Ascending aorta (tissue), 2 donors: ENCODE results near the gene PCID2. TPM values are rescaled to one million over a fixed set of nuclear protein-coding genes. Genes with fewer than 3 reads are reported as not detected.
A peak's percentile ranks its signal among the peaks of the same experiment; 100 is the strongest.
"Not testable (repeated sequence)": the region's sequence is repeated elsewhere in the genome, so short reads cannot be mapped to it uniquely, and the experiment has no call there.

ENCODE experiments used
- DNase-seq, 2 donors: peaks; one replicate each; pipeline ENCODE4 v3.0.0-alpha.2; 2019; ENCODE audit warnings: low spot score in 2 of 2
- H3K27ac ChIP-seq, 2 donors: fragments of 200-600 bp; sonication (generic); one replicate each; pipeline ENCODE4 v1.5.1; 2016 to 2017; ENCODE audit warnings: mild to moderate bottlenecking in 1 of 2
- H3K27me3 ChIP-seq: fragments of 200-600 bp; sonication (generic); one replicate; pipeline ENCODE4 v1.5.1; 2017
- H3K36me3 ChIP-seq, 2 donors: fragments of 200-600 bp; sonication (generic); one replicate each; pipeline ENCODE4 v1.5.1; 2016
- H3K4me1 ChIP-seq, 2 donors: fragments of 200-600 bp; sonication (generic); one replicate each; pipeline ENCODE4 v1.5.1; 2016 to 2017; ENCODE audit warnings: mild to moderate bottlenecking in 1 of 2
- H3K4me3 ChIP-seq, 2 donors: fragments of 200-600 bp; sonication (generic); one replicate each; pipeline ENCODE4 v1.5.1; 2016 to 2017; ENCODE audit warnings: mild to moderate bottlenecking in 1 of 2
- H3K9me3 ChIP-seq, 2 donors: fragments of 200-600 bp; sonication (generic); one replicate each; pipeline ENCODE4 v1.5.1; 2016
- CTCF ChIP-seq, 3 experiments: fragments of 200-600 bp in 2 of 3; fragments of 450-650 bp in 1 of 3; sonication (generic) in 2 of 3; IDR thresholded peaks; one replicate each; pipeline ENCODE4 v1.5.1; 2016 to 2019; ENCODE audit warnings: antibody characterized with exemption in 3 of 3, mild to moderate bottlenecking in 1 of 3, moderate library complexity in 1 of 3
- intact Hi-C: fragments of 100-400 bp; cut with DNase I; formaldehyde crosslinking; loops from one replicate; pipeline ENCODE4 v1.15.1; 2023
- total RNA-seq: library from RNA; depleted of rRNA; stranded (reverse); fragments of >200 nt; gene quantifications from one replicate; pipeline ENCODE4 v1.1.0, GENCODE V29; 2016

PCID2 gene
- total RNA-seq, 1 donor from 2014 or later: 50.8 TPM

- peaks cover 11 to 15% of the 10 kb centered on the region in 2 donors for H3K36me3 ChIP-seq
- H3K4me3 ChIP-seq: no peak overlapping the region
- H3K27ac ChIP-seq: no peak overlapping the region
- intact Hi-C loops: no loop called here
- no peak for TF ChIP-seq CTCF (IDR thresholded peaks at IDR 0.05)
- H3K4me1 ChIP-seq: no peaks in the 10 kb centered on the region
- H3K9me3 ChIP-seq: no peaks in the 10 kb centered on the region
- no peaks in the 10 kb centered on the region for H3K27me3 ChIP-seq
- DNase-seq: peak in 1 of 2 donors; percentile 11
Observed at GRCh38 chr13:113167155-113167554, 41.3 kb downstream of the PCID2 start.

GRCh38 chr13:113166681-113167080 lies 41.8 kb downstream of the PCID2 start:
- H3K4me1 ChIP-seq: no peaks in the 10 kb centered on the region
- TF ChIP-seq CTCF (IDR thresholded peaks at IDR 0.05): no peak
- H3K27me3 ChIP-seq: no peaks in the 10 kb centered on the region
- intact Hi-C loops: no loop called here
- no peaks in the 10 kb centered on the region for H3K9me3 ChIP-seq
- peak in 1 of 2 donors; percentile 9 for DNase-seq
- no peak overlapping the region for H3K27ac ChIP-seq
- H3K4me3 ChIP-seq: no peak overlapping the region
- H3K36me3 ChIP-seq: peaks cover 10% of the 10 kb centered on the region in 2 donors

- Histone ChIP-seq H3K4me1 (no peaks in the 10 kb centered on the region), H3K27ac (no peak overlapping the region), H3K9me3 (no peaks in the 10 kb centered on the region), H3K27me3 (no peaks in the 10 kb centered on the region), H3K36me3 (peaks cover 6% of the 10 kb centered on the region in 2 donors), H3K4me3 (no peak overlapping the region)
- TF ChIP-seq CTCF (IDR thresholded peaks at IDR 0.05): no peak
- intact Hi-C loops: no loop called here
- peak in 1 of 2 donors; percentile 40 for DNase-seq
Observed at GRCh38 chr13:113166266-113166665, 42.2 kb downstream of the PCID2 start.

GRCh38 chr13:113164492-113164891 lies 44.0 kb downstream of the PCID2 start:
- Histone ChIP-seq H3K4me1 (no peaks in the 10 kb centered on the region), H3K27ac (no peak overlapping the region), H3K4me3 (no peak overlapping the region), H3K27me3 (no peaks in the 10 kb centered on the region), H3K9me3 (no peaks in the 10 kb centered on the region), H3K36me3 (peaks cover 0 to 2% of the 10 kb centered on the region in 2 donors)
- intact Hi-C loops: no loop called here
- peak in 1 of 2 donors; percentile 28 for DNase-seq
- TF ChIP-seq CTCF (IDR thresholded peaks at IDR 0.05): no peak

- peak in 1 of 2 donors; percentile 46 for DNase-seq
- H3K4me3 ChIP-seq: no peak overlapping the region
- intact Hi-C loops: no loop called here
- no peaks in the 10 kb centered on the region for H3K4me1 ChIP-seq
- H3K27me3 ChIP-seq: no peaks in the 10 kb centered on the region
- TF ChIP-seq CTCF (IDR thresholded peaks at IDR 0.05): no peak
- no peaks in the 10 kb centered on the region for H3K36me3 ChIP-seq
- no peak overlapping the region for H3K27ac ChIP-seq
- no peaks in the 10 kb centered on the region for H3K9me3 ChIP-seq
Observed at GRCh38 chr13:113162783-113163685, 45.4 kb downstream of the PCID2 start.

GRCh38 chr13:113161975-113162374 lies 46.5 kb downstream of the PCID2 start:
- intact Hi-C loops, H3K27ac ChIP-seq, H3K9me3 ChIP-seq: not testable (repeated sequence)

More at GRCh38 chr13:113161975-113162374, 46.5 kb downstream of the PCID2 start:
- not testable (repeated sequence) for H3K4me3 ChIP-seq, DNase-seq, H3K36me3 ChIP-seq, H3K4me1 ChIP-seq, H3K27me3 ChIP-seq
